ENCODE data around the gene DNAJB6. TPM values are rescaled to one million over a fixed set of nuclear protein-coding genes. Genes with fewer than 3 reads are reported as not detected.
A peak's percentile ranks its signal among the peaks of the same experiment; 100 is the strongest.

The DNAJB6 gene
- total RNA-seq, 4 donors from 2014 or later, result 179 to 254 (median 212) TPM

- peak in 1 of 2 donors; percentile 52 for DNase-seq (ENCODE audit: low spot score in 2 of 2)
- intact Hi-C loops (cut with DNase I; ENCODE audit: low total_unique reads), result no loop called here
- H3K4me3 ChIP-seq (ENCODE audit: low read depth, poor library complexity, severe bottlenecking), result no peak overlapping the region
- no peak for TF ChIP-seq POLR2A (IDR thresholded peaks at IDR 0.05)
- TF ChIP-seq, protein P1, sequence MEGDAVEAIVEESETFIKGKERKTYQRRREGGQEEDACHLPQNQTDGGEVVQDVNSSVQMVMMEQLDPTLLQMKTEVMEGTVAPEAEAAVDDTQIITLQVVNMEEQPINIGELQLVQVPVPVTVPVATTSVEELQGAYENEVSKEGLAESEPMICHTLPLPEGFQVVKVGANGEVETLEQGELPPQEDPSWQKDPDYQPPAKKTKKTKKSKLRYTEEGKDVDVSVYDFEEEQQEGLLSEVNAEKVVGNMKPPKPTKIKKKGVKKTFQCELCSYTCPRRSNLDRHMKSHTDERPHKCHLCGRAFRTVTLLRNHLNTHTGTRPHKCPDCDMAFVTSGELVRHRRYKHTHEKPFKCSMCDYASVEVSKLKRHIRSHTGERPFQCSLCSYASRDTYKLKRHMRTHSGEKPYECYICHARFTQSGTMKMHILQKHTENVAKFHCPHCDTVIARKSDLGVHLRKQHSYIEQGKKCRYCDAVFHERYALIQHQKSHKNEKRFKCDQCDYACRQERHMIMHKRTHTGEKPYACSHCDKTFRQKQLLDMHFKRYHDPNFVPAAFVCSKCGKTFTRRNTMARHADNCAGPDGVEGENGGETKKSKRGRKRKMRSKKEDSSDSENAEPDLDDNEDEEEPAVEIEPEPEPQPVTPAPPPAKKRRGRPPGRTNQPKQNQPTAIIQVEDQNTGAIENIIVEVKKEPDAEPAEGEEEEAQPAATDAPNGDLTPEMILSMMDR (IDR thresholded peaks at IDR 0.05), result no peak
- WGBS, 2 donors, result 91 to 94% methylated on average over 16 to 17 of the region's 17 CpGs
These were observed 104.2 kb downstream of the DNAJB6 start for GRCh38 chr7:157441023-157441399.

DNA sequence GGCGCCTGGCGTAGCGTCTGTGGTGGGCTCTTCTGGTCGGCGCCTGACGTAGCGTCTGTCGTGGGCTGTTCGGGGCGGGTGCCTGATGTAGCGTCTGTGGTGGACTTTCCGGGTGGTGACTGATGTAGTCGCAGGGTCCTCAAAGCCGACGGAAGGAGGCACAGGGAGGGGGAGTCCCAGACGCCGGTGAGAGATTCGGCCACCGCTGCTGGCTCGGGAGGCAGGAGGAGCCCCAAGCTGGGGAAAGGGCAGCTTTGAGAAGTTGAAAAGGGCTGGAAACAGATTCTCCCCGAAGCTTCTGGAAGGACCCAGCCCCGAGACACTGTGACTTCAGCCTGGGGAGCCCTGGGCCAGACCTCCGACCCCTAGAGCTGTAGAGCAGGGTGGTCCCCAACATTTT is 105.7 kb downstream of the DNAJB6 start:
- 91 to 97% methylated on average over 22 to 23 of the region's 23 CpGs for WGBS, 2 donors
- no peak overlapping the region for H3K4me3 ChIP-seq (ENCODE audit: low read depth, poor library complexity, severe bottlenecking)
- TF ChIP-seq, protein P1 (IDR thresholded peaks at IDR 0.05), result no peak
- no peak for TF ChIP-seq POLR2A (IDR thresholded peaks at IDR 0.05)
- intact Hi-C loops (cut with DNase I; ENCODE audit: low total_unique reads), result no loop called here
- DNase-seq (ENCODE audit: low spot score in 2 of 2), result peak in 1 of 2 donors; percentile 63

- H3K4me3 ChIP-seq (ENCODE audit: low read depth, poor library complexity, severe bottlenecking), result no peak overlapping the region
- DNase-seq (ENCODE audit: low spot score in 2 of 2), result peak in 1 of 2 donors; percentile 82
- no peak for TF ChIP-seq POLR2A (IDR thresholded peaks at IDR 0.05)
- TF ChIP-seq, protein P1 (IDR thresholded peaks at IDR 0.05), result no peak
- 89 to 90% methylated on average over 30 to 33 of the region's 42 CpGs for WGBS, 2 donors
- intact Hi-C loops (cut with DNase I; ENCODE audit: low total_unique reads), result no loop called here
These were observed 106.4 kb downstream of the DNAJB6 start for GRCh38 chr7:157442993-157443831.

- intact Hi-C loops (cut with DNase I; ENCODE audit: low total_unique reads), result no loop called here
- H3K4me3 ChIP-seq (ENCODE audit: low read depth, poor library complexity, severe bottlenecking), result no peak overlapping the region
- TF ChIP-seq, protein P1 (IDR thresholded peaks at IDR 0.05), result no peak
- no peak for TF ChIP-seq POLR2A (IDR thresholded peaks at IDR 0.05)
- peak in 1 of 2 donors; percentile 81 for DNase-seq (ENCODE audit: low spot score in 2 of 2)
- 86 to 90% methylated on average over 27 of the region's 27 CpGs for WGBS, 2 donors
These were observed 107.4 kb downstream of the DNAJB6 start for GRCh38 chr7:157444011-157444842.

- no peak for DNase-seq (ENCODE audit: low spot score in 2 of 2)
- no peak overlapping the region for H3K4me3 ChIP-seq (ENCODE audit: low read depth, poor library complexity, severe bottlenecking)
- no peak for TF ChIP-seq POLR2A (IDR thresholded peaks at IDR 0.05)
- TF ChIP-seq, protein P1 (IDR thresholded peaks at IDR 0.05), result no peak
- WGBS, 2 donors, result 75 to 81% methylated on average over 9 of the region's 9 CpGs
- intact Hi-C loops (cut with DNase I; ENCODE audit: low total_unique reads), result no loop called here
These were observed 108.0 kb downstream of the DNAJB6 start for GRCh38 chr7:157444843-157445135.

All from lower leg skin (tissue), 4 donors.